ENCODE measurements around the gene CRACR2A. TPM values are rescaled to one million over a fixed set of nuclear protein-coding genes. Genes with fewer than 3 reads are reported as not detected.

The CRACR2A gene
- total and polyA plus RNA-seq, 9 of the 15 experiments (the other 6 are each of a cell fraction or from before 2014, with no cell fraction given): 2.1 to 15.1 (median 10.4) TPM

DNA sequence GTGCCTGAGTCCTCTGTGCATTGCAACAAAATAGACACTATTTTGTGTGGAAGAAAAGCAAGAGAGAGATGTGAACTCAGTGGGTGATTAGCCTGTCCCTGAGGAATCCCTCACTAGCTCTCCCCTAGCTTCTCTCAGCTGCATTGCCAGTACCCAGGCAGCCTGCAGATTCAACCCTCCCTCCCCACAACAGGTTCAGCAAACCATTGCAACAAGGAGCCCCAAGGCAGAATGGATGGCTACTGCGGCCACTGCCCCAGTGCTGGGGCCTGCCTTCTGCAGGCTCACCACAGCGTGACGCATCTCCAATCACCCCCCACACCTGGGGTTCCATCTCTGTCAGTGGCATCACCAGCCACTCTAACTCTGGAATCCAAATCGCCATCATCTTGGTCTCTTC, 2.3 kb downstream of the CRACR2A start:
- Histone ChIP-seq H2AFZ (ENCODE audit: low read depth, low read length) (no peak overlapping the region), H3K4me3 (no peak overlapping the region), H3K9ac (ENCODE audit: insufficient read depth in 1 of 2, low read depth in 2 of 2, low read length in 2 of 2) (no peak overlapping the region), H3K36me3 (ENCODE audit: control insufficient read depth, insufficient read depth, low read length) (0 out of 3 replicates have a peak, but pooled peaks cover 6% of the 10 kb centered on the region), H3K9me3 (replicated peaks; ENCODE audit: control insufficient read depth, insufficient read depth, low read depth, low read length) (no peaks in the 10 kb centered on the region), H4K20me1 (replicated peaks; ENCODE audit: control insufficient read depth, insufficient read depth, low read length) (no peaks in the 10 kb centered on the region), H3K27ac (ENCODE audit: extremely low read depth, low read depth, low read length) (no peak overlapping the region), H3K4me2 (ENCODE audit: insufficient read depth, low read length) (no peak overlapping the region; the same call in 1 of the 2 replicates), H3K9me1 (ENCODE audit: control insufficient read depth, insufficient read depth, low read length) (no peaks in the 10 kb centered on the region), H3K79me2 (ENCODE audit: control insufficient read depth, insufficient read depth, low read length) (peaks cover 34% of the 10 kb centered on the region), H3K27me3 (ENCODE audit: control insufficient read depth in 2 of 2, insufficient read depth in 2 of 2, low read length in 2 of 2) (no peaks in the 10 kb centered on the region), H3K4me1 (replicated peaks in 1 of 2; ENCODE audit: control insufficient read depth in 2 of 2, insufficient read depth in 2 of 2, low read length in 2 of 2) (peaks cover 10 to 16% of the 10 kb centered on the region in 2 experiments; a peak in 3 of 5 replicates)
- BruUV-seq (replicated peaks): no TSS peak
- no peak for TF ChIP-seq ZNF282 (CRISPR knock-in tag; IDR thresholded peaks at IDR 0.05)
- no peak for TF ChIP-seq RNF2 (IDR thresholded peaks at IDR 0.05)
- no peak for TF ChIP-seq DIDO1 (tag; IDR thresholded peaks at IDR 0.05; ENCODE audit: low read depth)
- TF ChIP-seq ZNF165 (CRISPR knock-in tag; IDR thresholded peaks at IDR 0.05; ENCODE audit: borderline replicate concordance): no peak
- no peak for TF ChIP-seq ZNF146 (CRISPR knock-in tag; IDR thresholded peaks at IDR 0.05; ENCODE audit: unreplicated experiment)
- CTCF ChIA-PET (ENCODE audit: low intra/inter-chr PET ratio): no interaction called here
- DNase-seq (ENCODE audit: extremely low read depth in 1 of 4, low spot score in 3 of 4) (no peak), FAIRE-seq (no peak), ATAC-seq (no peak)
- intact Hi-C loops (cut with micrococcal nuclease): loop anchor here (10.0 kb wide), 1 partner anchor 96 kb away; no protein-coding TSS in a partner anchor
- 100% methylated on average over 1 of the region's 4 CpGs for WGBS (ENCODE audit: insufficient coverage, low coverage, missing lambda C conversion rate)
- POLR2A ChIA-PET: no interaction called here
- in situ Hi-C loops (cut with MboI): no loop called here

DNA sequence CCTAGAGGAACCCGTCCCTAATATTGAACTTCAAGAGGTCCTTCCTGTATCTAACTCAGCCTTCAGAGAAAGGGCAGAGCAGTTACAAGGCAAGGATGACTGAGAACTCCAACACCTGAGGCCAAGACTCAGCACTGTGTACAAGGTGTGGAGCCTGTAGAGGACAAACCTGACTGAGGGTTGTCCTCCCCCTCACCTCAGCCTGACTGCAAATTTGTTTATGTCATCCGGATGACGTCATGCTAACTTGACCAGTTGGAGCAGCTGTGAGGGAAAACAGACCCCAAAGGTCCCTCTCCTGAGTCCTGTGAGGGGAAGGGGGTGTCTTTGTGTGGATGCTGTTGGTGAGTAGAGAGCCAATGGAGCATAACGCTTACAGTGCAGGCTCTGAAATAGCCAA, 4.3 kb downstream of the CRACR2A start:
- H3K4me2 ChIP-seq (ENCODE audit: insufficient read depth, low read length): no peak overlapping the region
- H3K27ac ChIP-seq (ENCODE audit: extremely low read depth, low read depth, low read length): no peak overlapping the region
- 0 out of 3 replicates have a peak, but pooled peaks cover 10% of the 10 kb centered on the region for H3K36me3 ChIP-seq (ENCODE audit: control insufficient read depth, insufficient read depth, low read length)
- H3K4me3 ChIP-seq: no peak overlapping the region
- no peak overlapping the region for H2AFZ ChIP-seq (ENCODE audit: low read depth, low read length)
- H3K9ac ChIP-seq (ENCODE audit: insufficient read depth in 1 of 2, low read depth in 2 of 2, low read length in 2 of 2): no peak overlapping the region
- peaks cover 9 to 16% of the 10 kb centered on the region in 2 experiments; a peak in 3 of 5 replicates for H3K4me1 ChIP-seq (replicated peaks in 1 of 2; ENCODE audit: control insufficient read depth in 2 of 2, insufficient read depth in 2 of 2, low read length in 2 of 2)
- CTCF ChIA-PET (ENCODE audit: low intra/inter-chr PET ratio): no interaction called here
- H4K20me1 ChIP-seq (replicated peaks; ENCODE audit: control insufficient read depth, insufficient read depth, low read length): no peaks in the 10 kb centered on the region
- ATAC-seq: no peak
- BruUV-seq (replicated peaks): no TSS peak
- H3K79me2 ChIP-seq (ENCODE audit: control insufficient read depth, insufficient read depth, low read length): peaks cover 34% of the 10 kb centered on the region
- POLR2A ChIA-PET: no interaction called here
- intact Hi-C loops (cut with micrococcal nuclease): no loop called here
- no peaks in the 10 kb centered on the region for H3K9me3 ChIP-seq (replicated peaks; ENCODE audit: control insufficient read depth, insufficient read depth, low read depth, low read length)
- no peaks in the 10 kb centered on the region for H3K9me1 ChIP-seq (ENCODE audit: control insufficient read depth, insufficient read depth, low read length)
- 76% methylated on average over 4 of the region's 4 CpGs for WGBS (ENCODE audit: insufficient coverage, low coverage, missing lambda C conversion rate)
- DNase-seq (ENCODE audit: extremely low read depth in 1 of 4, low spot score in 3 of 4): no peak
- H3K27me3 ChIP-seq (ENCODE audit: control insufficient read depth in 2 of 2, insufficient read depth in 2 of 2, low read length in 2 of 2): no peaks in the 10 kb centered on the region
- in situ Hi-C loops (cut with MboI): no loop called here
- FAIRE-seq: no peak
- TF ChIP-seq ZNF282 (CRISPR knock-in tag; IDR thresholded peaks at IDR 0.05) (no peak), JUND (IDR thresholded peaks at IDR 0.05; ENCODE audit: borderline replicate concordance, low read depth, low read length) (peak; percentile 80), JUND (tag; IDR thresholded peaks at IDR 0.05; ENCODE audit: borderline replicate concordance, low read depth, low read length) (peak; percentile 61), CREM (IDR thresholded peaks at IDR 0.05; ENCODE audit: low read depth) (peak; percentile 45; the same call in 1 of the 2 replicates), ZNF232 (CRISPR knock-in tag; IDR thresholded peaks at IDR 0.05) (no peak), JUN (IDR thresholded peaks at IDR 0.05; ENCODE audit: borderline replicate concordance, low read depth, low read length) (0 out of 2 replicates have a peak, but pooled peaks have one; percentile 9), JUN (CRISPR knock-in tag; IDR thresholded peaks at IDR 0.05; ENCODE audit: borderline replicate concordance) (no peak)
- TF ChIP-seq, protein P1, sequence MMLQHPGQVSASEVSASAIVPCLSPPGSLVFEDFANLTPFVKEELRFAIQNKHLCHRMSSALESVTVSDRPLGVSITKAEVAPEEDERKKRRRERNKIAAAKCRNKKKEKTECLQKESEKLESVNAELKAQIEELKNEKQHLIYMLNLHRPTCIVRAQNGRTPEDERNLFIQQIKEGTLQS (IDR thresholded peaks at IDR 0.05): peak; percentile 94
- TF ChIP-seq, protein P1 (CRISPR knock-in tag; conservative IDR thresholded peaks at IDR 0.05): no peak
- TF ChIP-seq, protein P2, sequence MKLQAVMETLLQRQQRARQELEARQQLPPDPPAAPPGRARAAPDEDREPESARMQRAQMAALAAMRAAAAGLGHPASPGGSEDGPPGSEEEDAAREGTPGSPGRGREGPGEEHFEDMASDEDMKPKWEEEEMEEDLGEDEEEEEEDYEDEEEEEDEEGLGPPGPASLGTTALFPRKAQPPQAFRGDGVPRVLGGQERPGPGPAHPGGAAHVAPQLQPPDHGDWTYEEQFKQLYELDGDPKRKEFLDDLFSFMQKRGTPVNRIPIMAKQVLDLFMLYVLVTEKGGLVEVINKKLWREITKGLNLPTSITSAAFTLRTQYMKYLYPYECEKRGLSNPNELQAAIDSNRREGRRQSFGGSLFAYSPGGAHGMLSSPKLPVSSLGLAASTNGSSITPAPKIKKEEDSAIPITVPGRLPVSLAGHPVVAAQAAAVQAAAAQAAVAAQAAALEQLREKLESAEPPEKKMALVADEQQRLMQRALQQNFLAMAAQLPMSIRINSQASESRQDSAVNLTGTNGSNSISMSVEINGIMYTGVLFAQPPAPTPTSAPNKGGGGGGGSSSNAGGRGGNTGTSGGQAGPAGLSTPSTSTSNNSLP (IDR thresholded peaks at IDR 0.05; ENCODE audit: borderline replicate concordance, low read depth, low read length): no peak

All from K562 (cell line).